Right atrium auricular region (tissue), 2 donors: ENCODE data around the gene ARHGEF4. TPM values are rescaled to one million over a fixed set of nuclear protein-coding genes. Genes with fewer than 3 reads are reported as not detected.

Experiments
- DNase-seq: peaks from one replicate; pipeline ENCODE4 v3.0.0-alpha.2; 2019; ENCODE audit warnings: low spot score
- H3K27ac ChIP-seq, 2 donors: fragments of 200-600 bp; sonication (generic); 1 replicate in 1 of 2; 2 replicates in 1 of 2; pipeline ENCODE4 v1.5.1; 2016 to 2019
- H3K27me3 ChIP-seq, 2 donors: fragments of 200-600 bp; sonication (generic); one replicate each; pipeline versions ENCODE4 v1.5.1 to v1.6.0; 2017 to 2019
- H3K36me3 ChIP-seq: fragments of 200-600 bp; sonication (generic); one replicate; pipeline ENCODE4 v1.5.1; 2016
- H3K4me1 ChIP-seq, 2 donors: fragments of 200-600 bp; sonication (generic); one replicate each; pipeline versions ENCODE4 v1.5.1 to v1.6.0; 2017 to 2019
- H3K4me3 ChIP-seq, 2 donors: fragments of 200-600 bp; sonication (generic); 1 replicate in 1 of 2; 2 replicates in 1 of 2; pipeline ENCODE4 v1.5.1; 2017 to 2019; ENCODE audit warnings: mild to moderate bottlenecking in 1 of 2, moderate library complexity in 1 of 2
- H3K9me3 ChIP-seq, 2 donors: fragments of 200-600 bp; sonication (generic); one replicate each; pipeline ENCODE4 v1.5.1; 2019
- CTCF ChIP-seq, 2 donors: fragments of 200-600 bp; sonication (generic); IDR thresholded peaks; one replicate each; pipeline ENCODE4 v1.5.1; 2019; ENCODE audit warnings: antibody characterized with exemption in 2 of 2
- total RNA-seq, 2 donors: library from RNA; depleted of rRNA; stranded (reverse); fragments of >200 nt; gene quantifications; one replicate each; pipeline ENCODE4 v1.1.0, GENCODE V29; 2016

ARHGEF4 gene
- total RNA-seq, 2 donors from 2014 or later = 3.5 to 8.1 TPM

GRCh38 chr2:130921164-130921476 is 84.4 kb downstream of the ARHGEF4 start:
- H3K4me1 ChIP-seq = no peaks in the 10 kb centered on the region
- peaks cover 0 to 6% of the 10 kb centered on the region in 2 donors for H3K27me3 ChIP-seq
- TF ChIP-seq CTCF (IDR thresholded peaks at IDR 0.05) = no peak
- no peaks in the 10 kb centered on the region for H3K9me3 ChIP-seq
- DNase-seq = no peak
- no peak overlapping the region for H3K27ac ChIP-seq
- H3K4me3 ChIP-seq = no peak overlapping the region
- no peaks in the 10 kb centered on the region for H3K36me3 ChIP-seq

GRCh38 chr2:130922417-130922816 is 85.7 kb downstream of the ARHGEF4 start:
- TF ChIP-seq CTCF (IDR thresholded peaks at IDR 0.05) = no peak
- Histone ChIP-seq H3K4me3 (no peak overlapping the region), H3K4me1 (no peaks in the 10 kb centered on the region), H3K27me3 (no peaks in the 10 kb centered on the region), H3K27ac (no peak overlapping the region), H3K36me3 (no peaks in the 10 kb centered on the region), H3K9me3 (peaks cover 0 to 4% of the 10 kb centered on the region in 2 donors)
- DNase-seq = no peak

GRCh38 chr2:130928385-130928784 is 91.7 kb downstream of the ARHGEF4 start:
- no peak for TF ChIP-seq CTCF (IDR thresholded peaks at IDR 0.05)
- DNase-seq = no peak
- no peaks in the 10 kb centered on the region for H3K4me1 ChIP-seq
- no peak overlapping the region for H3K27ac ChIP-seq
- no peaks in the 10 kb centered on the region for H3K27me3 ChIP-seq
- H3K9me3 ChIP-seq = peaks cover 0 to 12% of the 10 kb centered on the region in 2 donors
- no peaks in the 10 kb centered on the region for H3K36me3 ChIP-seq
- H3K4me3 ChIP-seq = no peak overlapping the region

- no peaks in the 10 kb centered on the region for H3K4me1 ChIP-seq
- H3K27me3 ChIP-seq = no peaks in the 10 kb centered on the region
- no peaks in the 10 kb centered on the region for H3K36me3 ChIP-seq
- H3K27ac ChIP-seq = no peak overlapping the region
- peaks cover 0 to 12% of the 10 kb centered on the region in 2 donors for H3K9me3 ChIP-seq
- DNase-seq = no peak
- H3K4me3 ChIP-seq = no peak overlapping the region
- TF ChIP-seq CTCF (IDR thresholded peaks at IDR 0.05) = no peak
Observed at GRCh38 chr2:130930740-130931659, 94.3 kb downstream of the ARHGEF4 start.

- no peak for TF ChIP-seq CTCF (IDR thresholded peaks at IDR 0.05)
- Histone ChIP-seq H3K4me3 (no peak overlapping the region), H3K27ac (no peak overlapping the region), H3K9me3 (no peaks in the 10 kb centered on the region), H3K4me1 (no peaks in the 10 kb centered on the region), H3K36me3 (no peaks in the 10 kb centered on the region), H3K27me3 (no peaks in the 10 kb centered on the region)
- DNase-seq = no peak
Observed at GRCh38 chr2:130933501-130933900, 96.8 kb downstream of the ARHGEF4 start.

- H3K36me3 ChIP-seq = no peaks in the 10 kb centered on the region
- no peak overlapping the region for H3K27ac ChIP-seq
- H3K4me1 ChIP-seq = no peaks in the 10 kb centered on the region
- H3K9me3 ChIP-seq = no peaks in the 10 kb centered on the region
- no peak overlapping the region for H3K4me3 ChIP-seq
- no peaks in the 10 kb centered on the region for H3K27me3 ChIP-seq
- no peak for TF ChIP-seq CTCF (IDR thresholded peaks at IDR 0.05)
- DNase-seq = no peak
Observed at GRCh38 chr2:130936451-130936850, 99.7 kb downstream of the ARHGEF4 start.
